Measurements from ENCODE around the gene BEND6.
"Not testable (repeated sequence)": the region's sequence is repeated elsewhere in the genome, so short reads cannot be mapped to it uniquely, and the experiment has no call there.

The BEND6 gene

GRCh38 chr6:57040011-57040410 is 85.1 kb downstream of the BEND6 start:
- no peak for DNase-seq

- not testable (repeated sequence) for DNase-seq
Observed at GRCh38 chr6:57044061-57044460, 89.2 kb downstream of the BEND6 start.

GRCh38 chr6:57044568-57044967 is 89.7 kb downstream of the BEND6 start:
- DNase-seq: no peak

- DNase-seq: peak; percentile 90
Observed at GRCh38 chr6:57046332-57047256, 91.7 kb downstream of the BEND6 start, which contains the start of gene KIAA1586. KIAA1586 (plus strand) TSS chr6:57046693; CDS start chr6:57046756, 63 bp downstream.

DNA sequence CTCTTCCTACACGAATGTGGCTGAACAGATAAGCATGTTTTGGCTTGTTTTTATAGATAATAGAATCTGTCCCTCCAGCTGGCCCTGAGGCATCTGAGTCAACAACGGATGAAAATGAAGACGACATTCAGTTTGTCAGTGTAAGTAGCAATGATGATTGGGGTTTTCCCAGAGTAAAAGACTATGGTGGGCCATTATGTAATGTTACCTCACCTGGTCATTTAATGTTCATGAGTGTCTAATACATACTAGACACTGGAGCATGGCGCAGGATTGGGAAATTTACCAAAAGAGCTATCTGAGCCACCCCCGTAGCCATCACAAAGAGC is 92.3 kb downstream of the BEND6 start:
- not testable (repeated sequence) for DNase-seq

GRCh38 chr6:57047859-57048258 is 93.0 kb downstream of the BEND6 start:
- DNase-seq: not testable (repeated sequence)

GRCh38 chr6:57048577-57048976 is 93.7 kb downstream of the BEND6 start:
- DNase-seq: no peak

DNA sequence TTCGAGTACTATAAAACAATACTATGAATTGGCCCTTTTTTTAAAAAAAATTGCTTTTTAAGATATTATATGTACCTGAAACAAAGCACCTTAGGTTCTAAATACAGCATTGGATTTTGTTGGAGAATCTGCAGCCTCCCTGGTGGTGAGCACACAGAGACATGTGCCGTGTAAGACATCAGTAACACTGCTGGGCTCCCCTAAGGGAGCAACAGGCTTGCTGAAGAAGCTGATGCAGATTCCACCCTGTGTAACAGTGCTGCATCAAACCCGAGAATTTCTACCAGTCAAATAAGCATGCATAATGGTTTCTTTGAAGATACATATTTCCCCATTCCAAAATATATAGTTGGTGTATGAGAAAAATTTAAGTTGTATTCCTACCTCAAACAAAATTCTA is 108.9 kb downstream of the BEND6 start:
- no peak for DNase-seq

DNA sequence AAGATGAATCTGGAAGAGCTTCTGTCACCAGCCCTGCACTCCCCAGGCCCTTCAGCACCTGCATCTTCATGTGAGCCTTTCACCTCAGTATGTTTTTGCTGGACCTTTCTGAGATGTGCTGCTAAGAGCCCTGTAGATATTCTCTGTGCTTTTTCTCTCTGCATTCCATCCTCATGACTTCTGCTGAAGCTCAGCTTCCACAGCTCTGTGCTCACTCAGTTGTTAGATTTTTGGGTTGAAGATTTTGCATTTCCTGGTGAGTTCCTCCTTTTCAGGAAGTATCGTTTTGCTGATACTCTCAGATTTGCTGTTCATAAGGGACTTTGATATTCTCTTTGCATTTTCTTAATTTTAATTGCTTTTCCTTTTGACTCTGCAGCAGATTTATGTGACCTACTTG is 109.9 kb downstream of the BEND6 start:
- DNase-seq: no peak

- DNase-seq: no peak
Observed at GRCh38 chr6:57068061-57068460, 113.2 kb downstream of the BEND6 start.

DNA sequence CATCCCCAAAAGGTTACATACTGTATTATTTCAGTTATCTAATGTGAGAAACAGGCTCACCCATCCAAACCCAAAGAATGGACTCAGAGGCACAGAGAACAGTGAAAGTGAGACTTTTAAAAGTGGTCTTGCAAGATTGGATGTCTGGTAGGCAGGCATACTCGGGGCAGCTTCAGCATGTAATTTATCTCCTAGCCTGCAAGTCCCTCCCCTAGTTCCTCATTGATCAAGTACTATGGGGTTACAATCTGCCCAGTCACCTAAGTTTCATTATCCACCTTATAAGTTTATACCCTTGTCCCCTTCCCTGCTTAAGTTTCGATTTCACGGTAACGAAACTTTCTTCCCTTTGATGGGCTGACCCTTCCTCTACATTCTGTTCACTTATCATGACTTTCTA is 114.3 kb downstream of the BEND6 start:
- DNase-seq: no peak

- DNase-seq: no peak
Observed at GRCh38 chr6:57069920-57070331, 115.0 kb downstream of the BEND6 start.

- DNase-seq: no peak
Observed at GRCh38 chr6:57072108-57072507, 117.2 kb downstream of the BEND6 start.

DNA sequence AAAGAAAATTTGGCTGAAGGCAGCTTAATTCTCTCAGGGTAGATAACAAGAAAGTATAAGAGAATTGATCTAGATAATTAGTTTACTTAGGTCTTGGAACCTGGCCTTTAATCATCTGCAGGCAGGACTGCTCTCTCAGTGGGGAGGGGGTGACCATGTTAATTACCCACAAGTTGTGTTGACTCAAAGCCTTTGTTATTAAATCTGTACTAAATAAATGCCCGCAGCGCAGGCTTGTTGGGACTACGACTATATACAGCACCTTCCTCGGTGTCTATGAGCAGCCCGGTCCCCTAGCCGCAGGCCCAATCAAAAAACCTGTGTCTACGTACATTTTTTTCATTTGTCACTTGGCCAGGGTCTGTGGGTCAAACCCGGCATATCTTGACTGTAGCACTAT is 119.5 kb downstream of the BEND6 start:
- no peak for DNase-seq

DNA sequence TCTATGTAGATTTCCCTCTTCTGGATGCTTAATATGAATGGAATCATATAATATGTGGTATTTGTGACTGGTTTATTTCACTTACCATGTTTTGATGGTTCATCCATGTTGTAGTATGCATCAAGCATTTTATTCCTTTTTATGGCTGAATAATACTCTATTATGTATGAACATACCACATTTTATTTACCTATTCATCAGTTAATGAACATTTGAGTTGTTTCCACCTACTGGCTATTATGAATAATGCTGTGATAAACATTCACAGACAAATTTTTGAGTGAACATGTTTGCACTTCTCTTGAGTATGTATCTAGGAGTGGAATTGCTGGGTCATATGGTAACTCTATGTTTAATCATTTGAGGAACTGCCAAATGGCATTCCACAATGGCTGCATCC is 120.2 kb downstream of the BEND6 start:
- no peak for DNase-seq
